Ovary (tissue), 3 donors: ENCODE results near the gene GNG12.

Source experiments
- EP300 ChIP-seq: sonication (generic); formaldehyde crosslinking; IDR thresholded peaks from one replicate; pipeline ENCODE4 v1.6.1; 2017; ENCODE audit warnings: antibody characterized with exemption
- TF ChIP-seq, protein P1 (sequence below), 3 donors: fragments of 450-650 bp in 2 of 3; fragments of 200-600 bp in 1 of 3; IDR thresholded peaks; one replicate each; pipeline versions ENCODE4 v1.5.1 to v1.8.0; 2016 to 2022; ENCODE audit warnings: antibody characterized with exemption in 3 of 3, mild to moderate bottlenecking in 1 of 3
- donor health status: DM: no; HTN: no; CAD: no.

DNA sequence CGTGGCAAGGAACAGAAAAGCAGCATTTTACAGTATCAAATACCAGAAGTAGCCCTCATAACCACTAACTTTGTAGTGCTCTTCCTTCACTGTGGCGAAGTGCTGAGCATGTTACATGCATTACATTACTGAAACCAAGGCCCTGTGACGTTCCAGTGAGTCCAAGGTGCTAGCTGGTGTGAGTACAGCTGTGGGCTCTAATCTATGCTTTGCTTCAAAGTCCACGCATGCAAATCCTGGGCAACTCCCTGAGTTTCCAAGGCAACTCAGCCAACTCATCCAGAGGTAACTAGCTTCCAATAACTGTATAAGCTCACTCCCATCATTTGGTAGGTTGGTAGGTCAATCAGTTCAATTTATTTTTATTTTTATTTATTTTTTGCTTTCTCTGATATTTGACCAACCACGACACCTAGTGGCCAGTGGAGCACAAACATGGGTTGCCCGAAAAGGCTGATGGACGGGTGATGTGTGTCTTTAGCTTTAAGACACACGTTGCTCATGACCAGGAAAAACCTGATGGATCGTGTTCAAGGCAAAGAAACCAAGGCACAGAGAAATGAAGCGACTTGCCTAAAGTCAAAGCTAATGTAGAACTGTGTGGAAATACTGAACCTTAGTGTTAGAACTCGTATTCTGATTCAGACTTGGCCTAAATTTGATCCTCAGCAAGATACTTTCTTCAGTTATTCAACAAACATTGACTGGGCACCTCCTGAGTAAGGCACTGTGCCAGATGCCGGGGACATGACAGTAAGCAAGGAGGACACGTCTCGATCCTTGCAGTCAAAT is 73.0 kb downstream of the GNG12 start:
- no peak for TF ChIP-seq EP300
- TF ChIP-seq, protein P1, sequence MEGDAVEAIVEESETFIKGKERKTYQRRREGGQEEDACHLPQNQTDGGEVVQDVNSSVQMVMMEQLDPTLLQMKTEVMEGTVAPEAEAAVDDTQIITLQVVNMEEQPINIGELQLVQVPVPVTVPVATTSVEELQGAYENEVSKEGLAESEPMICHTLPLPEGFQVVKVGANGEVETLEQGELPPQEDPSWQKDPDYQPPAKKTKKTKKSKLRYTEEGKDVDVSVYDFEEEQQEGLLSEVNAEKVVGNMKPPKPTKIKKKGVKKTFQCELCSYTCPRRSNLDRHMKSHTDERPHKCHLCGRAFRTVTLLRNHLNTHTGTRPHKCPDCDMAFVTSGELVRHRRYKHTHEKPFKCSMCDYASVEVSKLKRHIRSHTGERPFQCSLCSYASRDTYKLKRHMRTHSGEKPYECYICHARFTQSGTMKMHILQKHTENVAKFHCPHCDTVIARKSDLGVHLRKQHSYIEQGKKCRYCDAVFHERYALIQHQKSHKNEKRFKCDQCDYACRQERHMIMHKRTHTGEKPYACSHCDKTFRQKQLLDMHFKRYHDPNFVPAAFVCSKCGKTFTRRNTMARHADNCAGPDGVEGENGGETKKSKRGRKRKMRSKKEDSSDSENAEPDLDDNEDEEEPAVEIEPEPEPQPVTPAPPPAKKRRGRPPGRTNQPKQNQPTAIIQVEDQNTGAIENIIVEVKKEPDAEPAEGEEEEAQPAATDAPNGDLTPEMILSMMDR (IDR thresholded peaks at IDR 0.05), result peak; percentile 52 to 84 (median 79)
